ENCODE results near the gene JMJD4. TPM values are rescaled to one million over a fixed set of nuclear protein-coding genes. Genes with fewer than 3 reads are reported as not detected.

The JMJD4 gene
- total RNA-seq, 3 donors from 2014 or later, result 11.7 to 27.2 (median 21.0) TPM

DNA sequence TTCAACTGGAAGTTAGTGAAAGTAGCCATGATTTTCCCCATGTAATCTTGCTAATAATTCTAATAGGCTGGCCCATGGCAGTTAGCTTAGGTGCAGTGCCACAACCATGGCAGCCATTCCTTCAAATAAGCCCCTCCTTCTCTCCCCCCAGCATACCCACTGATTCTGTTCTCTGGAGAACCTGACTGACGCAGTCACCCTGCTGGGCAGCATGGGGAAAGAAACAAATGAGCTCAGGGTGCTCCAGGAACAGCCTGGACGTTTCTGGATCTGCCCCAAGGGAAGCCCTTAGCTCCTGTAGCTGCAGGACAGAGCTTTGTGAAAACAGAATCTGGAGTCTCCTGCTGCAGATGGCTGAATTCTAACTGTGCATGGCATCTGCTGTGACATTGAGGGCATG, 22.7 kb upstream of the JMJD4 start:
- TF ChIP-seq POLR2AphosphoS5 (IDR thresholded peaks at IDR 0.05) (no peak), POLR2A (IDR thresholded peaks at IDR 0.05) (no peak)
- TF ChIP-seq, protein P1, sequence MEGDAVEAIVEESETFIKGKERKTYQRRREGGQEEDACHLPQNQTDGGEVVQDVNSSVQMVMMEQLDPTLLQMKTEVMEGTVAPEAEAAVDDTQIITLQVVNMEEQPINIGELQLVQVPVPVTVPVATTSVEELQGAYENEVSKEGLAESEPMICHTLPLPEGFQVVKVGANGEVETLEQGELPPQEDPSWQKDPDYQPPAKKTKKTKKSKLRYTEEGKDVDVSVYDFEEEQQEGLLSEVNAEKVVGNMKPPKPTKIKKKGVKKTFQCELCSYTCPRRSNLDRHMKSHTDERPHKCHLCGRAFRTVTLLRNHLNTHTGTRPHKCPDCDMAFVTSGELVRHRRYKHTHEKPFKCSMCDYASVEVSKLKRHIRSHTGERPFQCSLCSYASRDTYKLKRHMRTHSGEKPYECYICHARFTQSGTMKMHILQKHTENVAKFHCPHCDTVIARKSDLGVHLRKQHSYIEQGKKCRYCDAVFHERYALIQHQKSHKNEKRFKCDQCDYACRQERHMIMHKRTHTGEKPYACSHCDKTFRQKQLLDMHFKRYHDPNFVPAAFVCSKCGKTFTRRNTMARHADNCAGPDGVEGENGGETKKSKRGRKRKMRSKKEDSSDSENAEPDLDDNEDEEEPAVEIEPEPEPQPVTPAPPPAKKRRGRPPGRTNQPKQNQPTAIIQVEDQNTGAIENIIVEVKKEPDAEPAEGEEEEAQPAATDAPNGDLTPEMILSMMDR (IDR thresholded peaks at IDR 0.05), result no peak
- Histone ChIP-seq H3K4me3 (no peak overlapping the region), H3K4me1 (no peaks in the 10 kb centered on the region), H3K36me3 (peaks cover 3% of the 10 kb centered on the region), H3K27me3 (no peaks in the 10 kb centered on the region), H3K27ac (no peak overlapping the region), H3K9me3 (no peaks in the 10 kb centered on the region)
- DNase-seq (ENCODE audit: low spot score in 2 of 2), result no peak
- intact Hi-C loops (cut with DNase I; ENCODE audit: low total_unique reads), result no loop called here

DNA sequence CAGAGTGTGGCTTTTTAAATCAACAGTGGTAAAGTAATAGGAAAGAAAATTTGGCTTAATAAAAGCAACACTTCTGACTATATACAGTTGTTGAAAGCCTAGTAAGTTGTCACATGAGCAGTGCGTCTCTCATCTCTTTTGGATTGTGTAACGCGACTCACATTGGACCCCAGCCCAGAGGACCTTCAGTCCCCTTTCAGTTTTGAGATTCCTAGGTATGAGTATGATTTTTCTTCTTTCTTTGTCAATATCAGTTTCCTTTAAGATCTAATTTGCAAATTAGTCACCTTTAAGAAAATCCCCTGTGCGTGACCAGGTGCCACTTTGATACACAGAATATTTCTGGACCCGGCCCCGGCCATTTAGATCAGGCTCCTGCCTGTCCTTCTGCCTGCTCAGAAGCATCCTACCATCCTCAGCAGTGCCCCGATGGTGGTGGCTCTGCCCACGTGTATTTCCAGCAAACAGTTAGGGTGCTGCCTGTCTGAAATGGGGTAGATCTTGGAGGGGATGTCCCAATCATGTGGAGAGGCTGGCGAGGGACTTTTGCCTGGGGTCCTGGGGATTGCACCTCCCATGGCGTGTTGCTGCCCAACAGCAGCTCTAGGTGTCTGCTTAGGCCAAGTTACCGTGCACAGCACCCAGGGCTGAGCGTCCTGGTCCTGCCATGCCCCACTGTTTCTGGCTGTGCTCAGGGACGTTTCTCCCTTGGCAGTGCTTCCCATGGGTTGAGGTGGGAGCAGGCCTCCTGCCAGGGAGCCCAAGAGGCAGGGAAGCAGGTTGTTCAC, 21.3 kb upstream of the JMJD4 start:
- intact Hi-C loops (cut with DNase I; ENCODE audit: low total_unique reads), result no loop called here
- TF ChIP-seq, protein P1 (IDR thresholded peaks at IDR 0.05), result no peak
- TF ChIP-seq POLR2AphosphoS5 (IDR thresholded peaks at IDR 0.05), result no peak
- no peak for TF ChIP-seq POLR2A (IDR thresholded peaks at IDR 0.05)
- no peak for DNase-seq (ENCODE audit: low spot score in 2 of 2)
- Histone ChIP-seq H3K27me3 (no peaks in the 10 kb centered on the region), H3K27ac (peak overlapping the region; percentile 48 to 59), H3K36me3 (peaks cover 3% of the 10 kb centered on the region), H3K4me3 (no peak overlapping the region), H3K4me1 (no peaks in the 10 kb centered on the region), H3K9me3 (no peaks in the 10 kb centered on the region)

DNA sequence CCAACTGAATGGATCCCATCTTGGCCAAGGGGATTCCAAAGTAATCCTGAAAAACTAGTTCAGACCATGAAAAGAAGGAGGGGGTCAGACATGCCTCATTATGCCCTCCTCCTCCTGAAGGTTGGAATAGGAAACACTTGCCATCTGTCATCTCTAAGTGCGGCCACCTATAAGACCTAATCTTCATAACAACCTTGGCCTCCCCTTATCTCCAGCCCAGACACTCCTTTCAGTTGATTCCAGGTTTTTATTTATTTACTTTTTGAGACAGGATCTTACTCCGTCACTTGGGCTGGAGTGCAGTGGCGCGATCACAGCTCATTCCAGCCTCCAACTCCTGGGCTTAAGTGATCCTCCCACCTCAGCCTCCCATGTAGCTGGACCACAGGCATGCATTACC, 19.9 kb upstream of the JMJD4 start:
- no peak for DNase-seq (ENCODE audit: low spot score in 2 of 2)
- H3K27me3 ChIP-seq, result no peaks in the 10 kb centered on the region
- H3K9me3 ChIP-seq, result no peaks in the 10 kb centered on the region
- H3K4me3 ChIP-seq, result no peak overlapping the region
- H3K36me3 ChIP-seq, result peaks cover 3% of the 10 kb centered on the region
- no peaks in the 10 kb centered on the region for H3K4me1 ChIP-seq
- TF ChIP-seq POLR2AphosphoS5 (IDR thresholded peaks at IDR 0.05) (no peak), POLR2A (IDR thresholded peaks at IDR 0.05) (no peak)
- TF ChIP-seq, protein P1 (IDR thresholded peaks at IDR 0.05), result no peak
- intact Hi-C loops (cut with DNase I; ENCODE audit: low total_unique reads), result no loop called here
- H3K27ac ChIP-seq, result no peak overlapping the region

DNA sequence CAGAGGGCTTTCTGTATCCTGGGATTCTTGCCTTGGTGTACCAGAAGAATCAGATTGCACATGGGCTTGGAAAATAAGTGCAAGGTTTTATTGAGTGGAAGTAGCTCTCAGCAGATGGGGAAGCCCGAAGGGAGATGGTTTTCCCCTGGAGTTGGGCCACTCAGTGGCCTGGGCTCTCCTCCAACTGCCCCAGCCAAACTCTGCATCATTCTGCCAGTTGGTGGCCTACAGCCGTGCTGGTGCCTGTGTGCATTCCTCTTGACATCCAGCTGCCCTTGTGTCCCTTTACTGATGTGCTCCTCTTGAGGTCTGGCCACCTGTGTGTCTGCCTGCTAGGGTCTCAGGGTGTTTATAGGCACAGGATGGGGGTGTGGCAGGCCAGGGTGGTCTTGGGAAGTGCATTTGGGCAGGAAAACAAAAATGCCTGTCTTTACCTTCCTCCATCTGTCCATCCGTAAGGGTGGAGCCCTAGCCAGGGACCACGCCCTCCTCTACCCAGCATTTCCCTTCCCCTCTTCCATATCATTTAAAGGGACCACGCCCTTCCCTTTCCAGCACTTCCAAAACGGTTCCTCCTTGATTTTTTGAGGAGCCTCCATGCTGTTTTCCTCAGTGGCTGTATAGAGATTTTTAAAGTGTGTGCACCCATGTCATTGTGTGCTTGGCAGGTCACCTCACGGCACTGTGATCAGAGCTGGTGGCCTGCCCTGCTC, 19.1 kb upstream of the JMJD4 start:
- Histone ChIP-seq H3K36me3 (no peaks in the 10 kb centered on the region), H3K9me3 (no peaks in the 10 kb centered on the region), H3K4me1 (no peaks in the 10 kb centered on the region), H3K27me3 (no peaks in the 10 kb centered on the region), H3K4me3 (no peak overlapping the region), H3K27ac (peak overlapping the region; percentile 21 to 66)
- TF ChIP-seq POLR2A (IDR thresholded peaks at IDR 0.05) (no peak), POLR2AphosphoS5 (IDR thresholded peaks at IDR 0.05) (no peak)
- TF ChIP-seq, protein P1 (IDR thresholded peaks at IDR 0.05), result no peak
- intact Hi-C loops (cut with DNase I; ENCODE audit: low total_unique reads), result no loop called here
- no peak for DNase-seq (ENCODE audit: low spot score in 2 of 2)
